ENCODE results near the gene HOMER2.

DNA sequence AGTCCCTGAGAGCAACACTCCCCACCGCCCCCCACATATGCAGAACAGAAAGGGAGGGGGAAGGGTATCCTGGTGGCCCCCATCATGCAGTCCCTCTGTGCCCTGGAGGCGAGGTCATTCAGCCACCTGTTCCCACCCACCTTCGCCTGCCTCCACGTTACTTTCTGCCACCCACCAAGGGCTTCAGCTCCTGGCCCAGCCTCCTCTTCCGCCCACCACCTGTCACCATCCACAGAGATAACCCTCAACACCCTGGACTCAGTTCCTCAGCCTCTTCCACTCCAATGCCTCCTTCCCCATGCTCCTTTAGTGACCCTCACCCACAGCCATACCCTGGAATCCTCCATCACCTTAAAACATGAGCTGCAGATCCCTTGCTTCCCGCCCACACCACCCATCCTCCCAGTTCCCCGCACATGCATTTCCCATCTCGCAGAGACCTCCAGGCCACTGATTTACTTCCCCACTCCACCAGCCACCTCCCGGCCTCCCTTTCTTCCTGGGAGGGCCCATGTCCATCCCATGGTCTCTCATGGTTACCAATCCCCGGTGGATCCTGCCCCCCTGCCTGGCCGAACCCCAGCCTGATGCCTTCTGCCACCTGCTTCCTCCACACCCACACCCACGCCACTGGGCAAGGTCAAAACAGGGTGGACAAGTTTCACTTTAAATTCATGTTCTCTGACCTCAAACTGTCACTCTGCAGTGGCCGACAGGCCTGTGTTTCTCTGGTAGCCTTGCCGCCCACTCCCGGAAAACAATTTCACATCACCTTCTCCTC lies 18.2 kb downstream of the HOMER2 start:
- TF ChIP-seq, protein P1, sequence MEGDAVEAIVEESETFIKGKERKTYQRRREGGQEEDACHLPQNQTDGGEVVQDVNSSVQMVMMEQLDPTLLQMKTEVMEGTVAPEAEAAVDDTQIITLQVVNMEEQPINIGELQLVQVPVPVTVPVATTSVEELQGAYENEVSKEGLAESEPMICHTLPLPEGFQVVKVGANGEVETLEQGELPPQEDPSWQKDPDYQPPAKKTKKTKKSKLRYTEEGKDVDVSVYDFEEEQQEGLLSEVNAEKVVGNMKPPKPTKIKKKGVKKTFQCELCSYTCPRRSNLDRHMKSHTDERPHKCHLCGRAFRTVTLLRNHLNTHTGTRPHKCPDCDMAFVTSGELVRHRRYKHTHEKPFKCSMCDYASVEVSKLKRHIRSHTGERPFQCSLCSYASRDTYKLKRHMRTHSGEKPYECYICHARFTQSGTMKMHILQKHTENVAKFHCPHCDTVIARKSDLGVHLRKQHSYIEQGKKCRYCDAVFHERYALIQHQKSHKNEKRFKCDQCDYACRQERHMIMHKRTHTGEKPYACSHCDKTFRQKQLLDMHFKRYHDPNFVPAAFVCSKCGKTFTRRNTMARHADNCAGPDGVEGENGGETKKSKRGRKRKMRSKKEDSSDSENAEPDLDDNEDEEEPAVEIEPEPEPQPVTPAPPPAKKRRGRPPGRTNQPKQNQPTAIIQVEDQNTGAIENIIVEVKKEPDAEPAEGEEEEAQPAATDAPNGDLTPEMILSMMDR (IDR thresholded peaks at IDR 0.05; ENCODE audit: low read depth, low read length), result no peak
- TF ChIP-seq EZH2phosphoT487 (IDR thresholded peaks at IDR 0.05; ENCODE audit: low read depth), result no peak
